Neuron (in vitro differentiated cells): ENCODE measurements around the gene SLC40A1.

Experiments used
- H2AFZ ChIP-seq: one replicate; pipeline ENCODE4 v1.6.1; 2013; ENCODE audit warnings: low read depth, mild to moderate bottlenecking, inconsistent platforms, low read length, moderate library complexity
- H3K27me3 ChIP-seq: one replicate; pipeline ENCODE4 v1.6.1; 2013; ENCODE audit warnings: low read length; ENCODE audit not compliant: insufficient read depth
- H3K36me3 ChIP-seq: one replicate; pipeline ENCODE4 v1.6.1; 2013; ENCODE audit warnings: low read length; ENCODE audit not compliant: insufficient read depth
- H3K4me1 ChIP-seq: one replicate; pipeline ENCODE4 v1.6.1; 2013; ENCODE audit warnings: low read length; ENCODE audit not compliant: insufficient read depth
- H3K4me3 ChIP-seq: 2 replicates; pipeline ENCODE4 v1.5.1; 2013; ENCODE audit warnings: mild to moderate bottlenecking, low read length, moderate library complexity
- H3K9me3 ChIP-seq: one replicate; pipeline ENCODE4 v1.6.1; 2013; ENCODE audit warnings: low read length

The SLC40A1 gene

GRCh38 chr2:189552991-189553404 is 27.6 kb downstream of the SLC40A1 start:
- H3K4me1 ChIP-seq, result no peaks in the 10 kb centered on the region
- H3K36me3 ChIP-seq, result no peaks in the 10 kb centered on the region
- no peaks in the 10 kb centered on the region for H3K27me3 ChIP-seq
- peak overlapping the region; percentile 34 for H2AFZ ChIP-seq
- H3K4me3 ChIP-seq, result no peak overlapping the region
- no peaks in the 10 kb centered on the region for H3K9me3 ChIP-seq

- H3K36me3 ChIP-seq, result no peaks in the 10 kb centered on the region
- no peaks in the 10 kb centered on the region for H3K27me3 ChIP-seq
- H3K9me3 ChIP-seq, result no peaks in the 10 kb centered on the region
- H2AFZ ChIP-seq, result peak overlapping the region; percentile 34
- no peaks in the 10 kb centered on the region for H3K4me1 ChIP-seq
- no peak overlapping the region for H3K4me3 ChIP-seq
These were observed 28.1 kb downstream of the SLC40A1 start for GRCh38 chr2:189552334-189552990.

- H3K36me3 ChIP-seq, result no peaks in the 10 kb centered on the region
- H3K4me3 ChIP-seq, result no peak overlapping the region
- no peaks in the 10 kb centered on the region for H3K4me1 ChIP-seq
- H2AFZ ChIP-seq, result no peak overlapping the region
- H3K27me3 ChIP-seq, result no peaks in the 10 kb centered on the region
- no peaks in the 10 kb centered on the region for H3K9me3 ChIP-seq
These were observed 28.8 kb downstream of the SLC40A1 start for GRCh38 chr2:189551808-189552207.

- H3K36me3 ChIP-seq, result no peaks in the 10 kb centered on the region
- no peak overlapping the region for H2AFZ ChIP-seq
- H3K4me1 ChIP-seq, result peaks cover 4% of the 10 kb centered on the region
- H3K27me3 ChIP-seq, result no peaks in the 10 kb centered on the region
- no peak overlapping the region for H3K4me3 ChIP-seq
- H3K9me3 ChIP-seq, result no peaks in the 10 kb centered on the region
These were observed 31.1 kb downstream of the SLC40A1 start for GRCh38 chr2:189549449-189549832.

- no peak overlapping the region for H2AFZ ChIP-seq
- no peaks in the 10 kb centered on the region for H3K36me3 ChIP-seq
- no peak overlapping the region for H3K4me3 ChIP-seq
These were observed 31.7 kb downstream of the SLC40A1 start for GRCh38 chr2:189548666-189549448.

GRCh38 chr2:189545418-189545817 is 35.2 kb downstream of the SLC40A1 start:
- no peak overlapping the region for H2AFZ ChIP-seq
- H3K27me3 ChIP-seq, result no peaks in the 10 kb centered on the region
- H3K36me3 ChIP-seq, result no peaks in the 10 kb centered on the region
- H3K9me3 ChIP-seq, result peaks cover 3% of the 10 kb centered on the region
- H3K4me1 ChIP-seq, result peaks cover 14% of the 10 kb centered on the region
- H3K4me3 ChIP-seq, result no peak overlapping the region

More at GRCh38 chr2:189548666-189549448, 31.7 kb downstream of the SLC40A1 start:
- Histone ChIP-seq H3K4me1 (peaks cover 10% of the 10 kb centered on the region), H3K9me3 (no peaks in the 10 kb centered on the region), H3K27me3 (no peaks in the 10 kb centered on the region)

GRCh38 chr2:189544318-189545042 is 36.1 kb downstream of the SLC40A1 start:
- Histone ChIP-seq H3K4me1 (peaks cover 14% of the 10 kb centered on the region), H3K36me3 (no peaks in the 10 kb centered on the region), H3K9me3 (peaks cover 3% of the 10 kb centered on the region), H3K27me3 (no peaks in the 10 kb centered on the region), H3K4me3 (no peak overlapping the region), H2AFZ (peak overlapping the region; percentile 82)

GRCh38 chr2:189543367-189543766 is 37.2 kb downstream of the SLC40A1 start:
- Histone ChIP-seq H2AFZ (no peak overlapping the region), H3K4me1 (peaks cover 14% of the 10 kb centered on the region), H3K9me3 (peaks cover 3% of the 10 kb centered on the region), H3K4me3 (no peak overlapping the region), H3K36me3 (no peaks in the 10 kb centered on the region), H3K27me3 (no peaks in the 10 kb centered on the region)

GRCh38 chr2:189542145-189542882 is 38.3 kb downstream of the SLC40A1 start:
- Histone ChIP-seq H3K4me1 (peaks cover 14% of the 10 kb centered on the region), H3K36me3 (no peaks in the 10 kb centered on the region), H2AFZ (no peak overlapping the region), H3K27me3 (no peaks in the 10 kb centered on the region), H3K4me3 (no peak overlapping the region), H3K9me3 (peaks cover 3% of the 10 kb centered on the region)

- H2AFZ ChIP-seq, result no peak overlapping the region
- peaks cover 14% of the 10 kb centered on the region for H3K4me1 ChIP-seq
- H3K36me3 ChIP-seq, result no peaks in the 10 kb centered on the region
- H3K27me3 ChIP-seq, result no peaks in the 10 kb centered on the region
- H3K4me3 ChIP-seq, result no peak overlapping the region
- peaks cover 3% of the 10 kb centered on the region for H3K9me3 ChIP-seq
These were observed 39.0 kb downstream of the SLC40A1 start for GRCh38 chr2:189541591-189541990.

- Histone ChIP-seq H3K27me3 (no peaks in the 10 kb centered on the region), H3K4me1 (peaks cover 14% of the 10 kb centered on the region), H2AFZ (no peak overlapping the region), H3K9me3 (peaks cover 3% of the 10 kb centered on the region), H3K36me3 (no peaks in the 10 kb centered on the region), H3K4me3 (no peak overlapping the region)
These were observed 40.0 kb downstream of the SLC40A1 start for GRCh38 chr2:189540551-189540950.

- no peaks in the 10 kb centered on the region for H3K36me3 ChIP-seq
- H2AFZ ChIP-seq, result no peak overlapping the region
- H3K27me3 ChIP-seq, result no peaks in the 10 kb centered on the region
- peaks cover 3% of the 10 kb centered on the region for H3K9me3 ChIP-seq
- H3K4me1 ChIP-seq, result no peaks in the 10 kb centered on the region
- H3K4me3 ChIP-seq, result no peak overlapping the region
These were observed 42.2 kb downstream of the SLC40A1 start for GRCh38 chr2:189538402-189538801.
